ENCODE measurements around the gene BAK1.

The BAK1 gene

GRCh38 chr6:33579828-33580714 lies at the start of gene BAK1:
Gene BAK1, minus strand, starts transcription at chr6:33580276. Its CDS starts 2,672 bp downstream, at chr6:33577604.
- peak; percentile 89 for DNase-seq

- peak; percentile 82 for DNase-seq
These were observed 48.4 kb upstream of the BAK1 start for GRCh38 chr6:33628401-33628964.

- DNase-seq = no peak
These were observed 47.8 kb upstream of the BAK1 start for GRCh38 chr6:33627876-33628275.

GRCh38 chr6:33624856-33625255 lies 44.8 kb upstream of the BAK1 start:
- no peak for DNase-seq

GRCh38 chr6:33623895-33624381 lies 43.9 kb upstream of the BAK1 start:
- no peak for DNase-seq

GRCh38 chr6:33622456-33623431 lies 42.7 kb upstream of the BAK1 start:
- no peak for DNase-seq

- DNase-seq = no peak
These were observed 41.8 kb upstream of the BAK1 start for GRCh38 chr6:33621711-33622388.

DNA sequence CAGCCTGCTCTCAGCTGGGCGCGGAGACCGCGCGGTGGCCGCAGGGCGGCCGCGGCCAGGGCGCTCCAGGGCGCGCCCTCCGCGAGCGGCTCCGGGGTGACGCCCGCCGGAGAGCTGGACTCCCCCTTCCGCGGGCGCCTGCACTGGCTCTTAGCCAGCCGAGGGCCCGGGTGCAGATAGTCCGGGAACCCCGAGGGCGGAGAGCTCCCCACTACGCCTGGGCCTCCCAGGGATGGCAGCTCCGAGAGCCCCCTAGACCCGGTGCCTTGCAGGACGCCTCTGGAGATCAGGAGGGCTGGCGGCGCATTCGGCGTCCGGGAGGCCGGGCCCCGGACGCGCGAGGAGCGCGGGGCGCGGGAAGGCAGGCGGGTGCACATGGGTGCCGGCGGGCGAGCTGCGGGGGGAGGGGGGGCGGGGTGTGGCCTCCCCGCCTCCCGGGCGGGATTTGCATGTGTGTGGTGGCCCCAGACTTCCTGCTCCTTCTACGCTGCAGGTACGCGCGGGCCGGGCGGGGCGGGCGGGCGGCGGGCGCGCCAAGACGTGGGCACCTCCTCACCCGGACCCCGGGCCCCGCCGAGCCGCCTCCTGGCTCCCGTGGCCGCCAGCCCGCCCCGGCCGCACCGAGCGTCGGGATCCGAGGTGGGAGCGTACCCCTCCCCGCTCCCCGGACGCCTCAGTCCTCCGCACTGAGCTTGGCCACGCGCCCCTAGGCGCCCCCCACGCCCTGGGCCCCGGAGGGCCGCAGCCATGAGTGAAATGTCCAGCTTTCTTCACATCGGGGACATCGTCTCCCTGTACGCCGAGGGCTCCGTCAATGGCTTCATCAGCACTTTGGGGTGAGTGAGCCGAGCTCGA lies 41.0 kb upstream of the BAK1 start, which contains the start of gene ITPR3:
ITPR3 (plus strand) TSS at position 467 of the 855 bp plus-strand sequence; CDS start at position 748, 281 bp downstream.
- peak; percentile 62 for DNase-seq

GRCh38 chr6:33620158-33620855 lies 40.2 kb upstream of the BAK1 start:
- no peak for DNase-seq

- no peak for DNase-seq
These were observed 39.2 kb upstream of the BAK1 start for GRCh38 chr6:33619166-33619840.

GRCh38 chr6:33616913-33617312 lies 36.8 kb upstream of the BAK1 start:
- DNase-seq = no peak

DNA sequence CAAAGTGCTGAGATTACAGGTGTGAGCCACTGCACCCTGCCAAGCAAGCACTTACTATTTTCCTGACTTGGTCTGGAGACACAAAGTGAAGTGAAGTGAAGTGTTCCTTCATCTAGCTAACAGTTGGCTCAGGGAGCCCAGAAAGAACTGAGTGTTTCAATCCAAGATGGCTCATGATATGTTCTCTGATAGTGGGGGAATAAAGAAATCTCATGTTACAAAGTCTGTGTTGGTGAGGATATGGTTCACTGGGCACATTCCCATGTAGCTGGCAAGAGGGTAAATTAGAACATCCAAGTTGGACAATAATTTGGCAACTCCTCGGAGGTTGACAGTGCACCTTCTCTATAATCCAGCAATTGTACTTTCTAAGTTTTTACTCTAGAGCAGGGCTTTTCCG lies 36.0 kb upstream of the BAK1 start:
- DNase-seq = no peak

DNA sequence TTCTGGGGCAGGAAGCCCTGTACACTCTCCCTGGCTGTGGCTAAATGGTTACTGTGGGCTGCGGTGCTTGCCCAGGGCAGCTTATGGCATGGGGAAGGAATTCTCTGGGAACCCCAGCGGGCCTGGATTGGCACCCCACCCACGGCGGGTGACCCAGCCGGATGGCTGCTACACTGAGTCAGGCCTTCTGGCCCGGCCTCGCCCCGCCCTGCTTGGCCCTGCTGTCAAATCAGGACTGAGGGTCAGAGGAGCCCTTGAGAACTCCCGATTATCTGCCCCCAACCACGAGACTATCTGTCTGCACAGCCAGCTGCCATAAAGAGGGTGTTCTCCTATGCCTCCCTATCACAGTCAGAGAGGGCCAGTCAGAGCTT lies 33.7 kb upstream of the BAK1 start:
- no peak for DNase-seq

DNA sequence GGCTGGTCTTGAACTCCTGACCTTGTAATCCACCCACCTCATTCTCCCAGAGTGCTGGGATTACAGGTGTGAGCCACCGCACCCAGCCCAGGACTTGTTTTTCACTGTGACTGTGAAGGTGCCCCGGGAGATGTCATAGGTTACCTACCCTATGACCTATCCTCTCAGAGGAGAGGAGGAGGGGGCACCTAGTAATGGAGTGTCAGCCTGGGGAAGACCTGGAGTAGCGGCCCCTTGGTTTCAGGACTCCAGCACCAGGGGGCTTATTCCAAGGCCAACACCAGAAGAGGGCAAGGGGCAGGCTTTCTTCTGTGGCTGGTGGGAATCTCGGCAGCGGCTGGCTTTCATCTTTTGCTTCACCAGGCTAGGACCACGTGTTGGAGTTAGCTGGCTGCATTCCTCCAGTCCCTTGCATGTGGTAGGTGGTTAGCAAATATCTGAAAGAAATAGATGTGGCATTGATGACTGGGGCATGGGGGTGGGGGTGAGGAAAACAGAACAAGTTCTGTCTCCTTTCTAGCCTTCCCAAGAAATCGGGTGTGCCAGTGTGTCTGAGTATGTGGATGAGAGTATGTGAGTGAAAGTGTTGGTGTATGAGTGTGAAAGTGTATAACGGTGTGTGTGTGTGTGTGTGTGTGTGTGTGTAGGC lies 33.2 kb upstream of the BAK1 start:
- no peak for DNase-seq

DNA sequence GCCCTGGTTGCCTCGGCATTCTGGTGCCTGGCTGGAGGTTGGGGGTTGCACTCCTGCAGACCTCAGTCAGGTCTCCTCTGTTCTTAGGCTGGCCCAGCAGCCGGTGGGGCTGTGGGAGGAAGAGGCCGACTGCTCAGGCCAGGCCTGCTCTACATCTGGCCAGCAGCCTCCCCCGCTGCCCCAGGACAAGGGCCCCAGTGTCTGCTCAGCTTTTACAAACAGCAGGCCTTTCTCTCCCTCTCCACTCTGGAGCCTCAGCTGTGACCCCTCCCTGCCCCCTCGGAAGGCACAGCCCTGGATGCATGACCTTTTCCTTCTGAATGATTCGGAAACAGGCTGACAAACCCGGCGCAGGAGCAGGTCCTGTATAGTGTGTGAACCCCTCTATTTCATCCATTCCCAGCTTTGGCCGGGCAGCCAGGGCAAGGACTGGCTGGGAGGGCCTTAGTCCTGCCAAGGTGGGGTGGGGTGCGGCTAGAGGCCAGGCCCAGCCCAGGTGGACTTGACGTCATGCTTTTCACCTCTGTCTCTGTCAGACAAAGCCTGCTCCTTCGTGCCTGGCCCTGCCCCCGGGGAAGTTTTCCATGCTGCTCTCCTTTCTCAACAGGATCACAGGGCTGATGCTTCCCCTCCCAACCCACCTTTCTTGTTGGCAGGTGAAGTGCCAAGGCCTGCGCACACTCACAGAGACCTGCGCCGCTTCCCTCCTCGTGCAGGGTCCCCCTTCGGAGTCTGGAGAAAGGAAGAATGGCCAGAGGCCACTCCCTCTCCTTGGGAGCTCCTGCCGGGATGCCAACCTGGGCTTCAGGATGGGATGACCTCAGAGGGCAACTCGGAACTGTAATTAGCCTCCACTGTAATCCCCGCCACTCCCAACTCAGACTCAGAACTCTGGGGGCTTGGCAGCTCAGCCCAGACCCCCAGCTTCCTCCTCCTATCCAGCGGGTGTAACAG lies 31.0 kb upstream of the BAK1 start:
- no peak for DNase-seq

GRCh38 chr6:33610067-33610466 lies 30.0 kb upstream of the BAK1 start:
- no peak for DNase-seq

- no peak for DNase-seq
These were observed 29.5 kb upstream of the BAK1 start for GRCh38 chr6:33609528-33609927.

DNA sequence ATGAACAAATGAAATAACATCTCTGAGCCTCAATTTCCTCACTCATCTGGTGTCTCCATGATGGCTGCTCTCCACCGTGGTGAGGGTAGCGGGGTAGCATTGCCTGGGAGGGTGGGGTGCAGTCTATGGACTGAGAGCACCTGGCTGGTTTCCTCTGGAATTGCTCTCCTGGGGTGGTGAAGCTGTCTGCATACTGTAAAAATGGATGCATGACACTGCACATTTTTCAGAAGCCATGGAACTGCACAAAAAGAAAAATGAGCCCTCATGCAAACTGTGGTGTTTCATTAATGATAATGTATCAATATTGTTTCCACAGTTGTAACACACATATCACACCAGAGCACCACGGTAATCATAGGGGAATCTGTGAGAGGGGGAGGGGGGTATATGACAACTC lies 28.9 kb upstream of the BAK1 start:
- no peak for DNase-seq

Measured in NCI-H510A (cell line).